HFFc6 (cell line): ENCODE results near the gene ADTRP. TPM values are rescaled to one million over a fixed set of nuclear protein-coding genes. Genes with fewer than 3 reads are reported as not detected.

ENCODE experiments used
- DNase-seq: peaks from one replicate; pipeline ENCODE4 v3.0.0-alpha.2; 2018
- H3K27ac Mint-ChIP-seq: 2 replicates; pipeline ENCODE4 v1.8.0; 2020; ENCODE audit warnings: mild to moderate bottlenecking, mixed read lengths
- H3K27me3 Mint-ChIP-seq: 2 replicates; pipeline ENCODE4 v1.8.0; 2021; ENCODE audit warnings: mild to moderate bottlenecking, moderate library complexity, mixed read lengths; ENCODE audit not compliant: insufficient read depth
- H3K36me3 Mint-ChIP-seq: 2 replicates; pipeline ENCODE4 v1.8.0; 2021; ENCODE audit warnings: low read depth, mixed read lengths
- H3K4me1 Mint-ChIP-seq: 2 replicates; pipeline ENCODE4 v1.8.0; 2020; ENCODE audit warnings: low read depth, mixed read lengths
- H3K4me3 Mint-ChIP-seq: 2 replicates; pipeline ENCODE4 v1.8.0; 2020; ENCODE audit warnings: mild to moderate bottlenecking, moderate library complexity, mixed read lengths
- H3K9me3 Mint-ChIP-seq: 2 replicates; pipeline ENCODE4 v1.8.0; 2020; ENCODE audit warnings: mild to moderate bottlenecking, mixed read lengths
- total RNA-seq, 6 experiments: library from RNA; stranded (reverse); fragmentation: NEBNext Ultra II Directional; extraction: Animal tissue kit (Norgen Biotek cat#: 25700); gene quantifications; 2 replicates in 1 of 6; 3 replicates in 5 of 6; pipeline ENCODE4 v1.2.3, GENCODE V29; 2021
- TF ChIP-seq, protein P1 (sequence below): fragments of 200-600 bp; sonication (generic); IDR thresholded peaks from 2 replicates; pipeline ENCODE4 v1.5.0; 2021; ENCODE audit warnings: antibody characterized with exemption, mild to moderate bottlenecking

The ADTRP gene
- total RNA-seq, 6 experiments from 2014 or later, result 0.24 to 0.99 (median 0.84) TPM

DNA sequence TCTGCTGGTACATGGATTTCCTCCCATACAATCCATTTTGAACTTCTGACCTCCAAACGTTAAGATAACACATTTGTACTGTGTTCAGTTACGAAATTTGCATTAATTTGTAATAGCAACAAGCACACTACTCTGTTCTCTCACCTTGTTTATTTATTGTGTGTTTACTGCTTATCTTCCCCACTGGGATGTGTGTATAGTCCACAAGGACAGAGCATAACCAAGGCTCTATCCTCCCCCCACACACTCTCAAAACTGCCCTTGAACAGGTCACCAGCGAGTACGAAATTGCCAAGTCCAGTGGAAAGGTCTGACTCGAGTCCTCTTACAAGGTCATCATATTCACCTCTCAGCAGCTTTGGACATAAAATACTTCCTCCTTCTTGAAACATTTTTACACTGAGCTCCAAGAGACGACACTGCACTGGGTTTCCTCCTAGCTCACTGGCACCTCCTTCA lies 18.6 kb downstream of the ADTRP start:
- H3K27ac Mint-ChIP-seq, result no peak overlapping the region
- peaks cover 34% of the 10 kb centered on the region for H3K4me1 Mint-ChIP-seq
- no peaks in the 10 kb centered on the region; the same call in 1 of the 2 replicates for H3K27me3 Mint-ChIP-seq
- TF ChIP-seq, protein P1, sequence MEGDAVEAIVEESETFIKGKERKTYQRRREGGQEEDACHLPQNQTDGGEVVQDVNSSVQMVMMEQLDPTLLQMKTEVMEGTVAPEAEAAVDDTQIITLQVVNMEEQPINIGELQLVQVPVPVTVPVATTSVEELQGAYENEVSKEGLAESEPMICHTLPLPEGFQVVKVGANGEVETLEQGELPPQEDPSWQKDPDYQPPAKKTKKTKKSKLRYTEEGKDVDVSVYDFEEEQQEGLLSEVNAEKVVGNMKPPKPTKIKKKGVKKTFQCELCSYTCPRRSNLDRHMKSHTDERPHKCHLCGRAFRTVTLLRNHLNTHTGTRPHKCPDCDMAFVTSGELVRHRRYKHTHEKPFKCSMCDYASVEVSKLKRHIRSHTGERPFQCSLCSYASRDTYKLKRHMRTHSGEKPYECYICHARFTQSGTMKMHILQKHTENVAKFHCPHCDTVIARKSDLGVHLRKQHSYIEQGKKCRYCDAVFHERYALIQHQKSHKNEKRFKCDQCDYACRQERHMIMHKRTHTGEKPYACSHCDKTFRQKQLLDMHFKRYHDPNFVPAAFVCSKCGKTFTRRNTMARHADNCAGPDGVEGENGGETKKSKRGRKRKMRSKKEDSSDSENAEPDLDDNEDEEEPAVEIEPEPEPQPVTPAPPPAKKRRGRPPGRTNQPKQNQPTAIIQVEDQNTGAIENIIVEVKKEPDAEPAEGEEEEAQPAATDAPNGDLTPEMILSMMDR, result no peak
- no peak for DNase-seq
- H3K4me3 Mint-ChIP-seq, result no peak overlapping the region
- peaks cover 8% of the 10 kb centered on the region for H3K9me3 Mint-ChIP-seq
- peaks cover 10% of the 10 kb centered on the region for H3K36me3 Mint-ChIP-seq

DNA sequence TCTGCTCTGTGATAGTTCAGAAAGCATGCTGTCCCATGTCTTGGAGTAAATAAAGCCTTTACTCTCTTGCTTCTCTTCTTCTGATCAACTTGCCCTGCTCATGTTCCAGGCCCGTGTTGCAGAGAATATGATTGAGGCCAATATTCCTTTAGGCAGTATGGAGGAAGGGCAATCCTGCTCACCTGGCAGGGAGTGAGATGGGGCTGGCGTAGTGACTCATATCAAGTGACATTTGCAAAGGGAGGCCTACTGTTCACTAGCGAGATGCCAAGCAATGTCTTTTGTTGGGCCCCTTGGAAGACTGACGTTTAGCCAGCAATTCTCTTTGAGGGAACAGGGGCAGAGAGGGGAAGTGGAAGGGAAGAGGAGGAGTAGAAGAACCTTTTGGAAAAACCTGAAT lies 19.7 kb downstream of the ADTRP start:
- peaks cover 10% of the 10 kb centered on the region for H3K36me3 Mint-ChIP-seq
- TF ChIP-seq, protein P1, result no peak
- peaks cover 8% of the 10 kb centered on the region for H3K9me3 Mint-ChIP-seq
- H3K27me3 Mint-ChIP-seq, result no peaks in the 10 kb centered on the region; the same call in 1 of the 2 replicates
- no peak overlapping the region for H3K4me3 Mint-ChIP-seq
- H3K4me1 Mint-ChIP-seq, result peaks cover 41% of the 10 kb centered on the region
- H3K27ac Mint-ChIP-seq, result no peak overlapping the region
- no peak for DNase-seq

DNA sequence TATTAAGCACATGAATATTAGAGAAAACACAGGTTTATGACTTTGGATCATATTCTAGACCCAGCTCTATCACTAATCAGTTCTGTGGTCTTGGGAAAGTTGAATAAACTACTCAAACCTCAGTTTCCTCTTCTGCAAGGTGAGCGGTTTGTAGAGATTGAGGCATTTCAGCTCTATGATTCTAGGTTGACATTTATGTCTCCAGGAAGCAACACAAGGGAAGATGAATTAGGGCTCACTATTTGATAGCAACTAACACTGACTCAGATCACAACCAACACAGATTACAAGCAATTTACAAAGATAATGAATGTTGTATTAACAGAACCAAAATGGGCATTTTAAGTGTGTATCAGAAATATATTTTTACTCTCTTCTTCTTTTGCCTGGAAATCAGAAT lies 21.9 kb downstream of the ADTRP start:
- no peak for DNase-seq
- no peak overlapping the region for H3K27ac Mint-ChIP-seq
- H3K9me3 Mint-ChIP-seq, result peaks cover 8% of the 10 kb centered on the region
- H3K4me1 Mint-ChIP-seq, result peaks cover 36% of the 10 kb centered on the region
- TF ChIP-seq, protein P1, result no peak
- H3K27me3 Mint-ChIP-seq, result no peaks in the 10 kb centered on the region; the same call in 1 of the 2 replicates
- H3K36me3 Mint-ChIP-seq, result peaks cover 10% of the 10 kb centered on the region
- H3K4me3 Mint-ChIP-seq, result no peak overlapping the region

DNA sequence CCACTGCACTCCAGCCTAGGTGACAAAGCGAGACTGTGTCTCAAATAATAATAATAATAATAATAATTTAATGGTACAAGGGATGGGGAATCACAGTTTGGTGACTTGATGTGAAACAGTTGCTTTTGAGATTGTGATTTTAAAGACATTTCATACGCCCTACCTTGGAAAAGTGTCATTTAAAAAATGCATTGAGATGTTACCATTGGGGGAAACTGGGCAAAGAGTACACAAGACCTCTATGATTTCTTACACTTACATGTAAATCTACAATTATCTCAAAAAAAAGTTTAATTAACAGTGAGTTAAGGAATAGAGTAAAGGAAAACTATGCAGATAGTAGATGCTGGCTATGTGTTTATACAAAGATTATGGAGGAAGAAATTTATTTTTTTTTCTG lies 22.3 kb downstream of the ADTRP start:
- DNase-seq, result no peak
- H3K4me1 Mint-ChIP-seq, result peaks cover 33% of the 10 kb centered on the region
- peaks cover 10% of the 10 kb centered on the region for H3K36me3 Mint-ChIP-seq
- no peak overlapping the region for H3K27ac Mint-ChIP-seq
- H3K4me3 Mint-ChIP-seq, result no peak overlapping the region
- TF ChIP-seq, protein P1, result no peak
- H3K27me3 Mint-ChIP-seq, result no peaks in the 10 kb centered on the region; the same call in 1 of the 2 replicates
- H3K9me3 Mint-ChIP-seq, result peaks cover 8% of the 10 kb centered on the region

DNA sequence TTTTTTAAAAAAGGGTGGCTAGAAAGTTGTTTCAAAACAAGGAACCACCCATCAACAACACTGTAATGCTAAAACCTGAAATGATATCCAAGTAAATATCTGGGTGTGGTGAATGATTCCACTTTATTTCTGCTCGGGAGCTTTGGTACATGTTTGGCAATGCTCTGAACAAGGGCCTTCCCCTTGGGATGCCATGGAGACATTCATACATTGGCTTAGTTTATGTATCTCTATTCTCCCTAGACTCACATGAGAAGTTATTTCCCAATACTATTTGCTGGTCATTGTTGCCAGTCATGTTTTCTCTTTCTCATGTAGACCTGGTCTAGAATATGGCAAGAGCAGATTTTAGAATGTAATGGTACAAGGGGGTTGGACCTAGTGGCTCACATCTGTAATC lies 22.9 kb downstream of the ADTRP start:
- peaks cover 10% of the 10 kb centered on the region for H3K36me3 Mint-ChIP-seq
- TF ChIP-seq, protein P1, result no peak
- no peak overlapping the region for H3K27ac Mint-ChIP-seq
- no peak for DNase-seq
- peaks cover 33% of the 10 kb centered on the region for H3K4me1 Mint-ChIP-seq
- no peak overlapping the region for H3K4me3 Mint-ChIP-seq
- H3K9me3 Mint-ChIP-seq, result peaks cover 8% of the 10 kb centered on the region
- no peaks in the 10 kb centered on the region; the same call in 1 of the 2 replicates for H3K27me3 Mint-ChIP-seq
